DOHH2 (cell line): ENCODE measurements around the gene TUBB4A.

ENCODE experiments used
- CTCF ChIP-seq: fragments of 200-600 bp; sonication (generic); IDR thresholded peaks from one replicate; pipeline ENCODE4 v1.5.1; 2014; ENCODE audit warnings: antibody characterized with exemption, mild to moderate bottlenecking, low read depth, low read length; ENCODE audit not compliant: poor library complexity, severe bottlenecking
- EZH2phosphoT487 ChIP-seq: fragments of 200-600 bp; sonication (generic); IDR thresholded peaks from 2 replicates; pipeline ENCODE4 v1.6.1; 2017; ENCODE audit warnings: borderline replicate concordance, mild to moderate bottlenecking, antibody characterized with exemption, low read length, moderate library complexity, mixed read lengths

GRCh38 chr19:6489278-6490061 lies 12.6 kb downstream of the TUBB4A start:
- TF ChIP-seq CTCF (no peak), EZH2phosphoT487 (no peak)
